OCI-LY7 (cell line): ENCODE results near the gene MISP.

Source experiments
- EZH2phosphoT487 ChIP-seq: fragments of 200-600 bp; sonication (generic); IDR thresholded peaks from 2 replicates; pipeline ENCODE4 v1.6.1; 2018; ENCODE audit warnings: low read depth, borderline replicate concordance, mild to moderate bottlenecking, mixed run types, antibody characterized with exemption, low read length, moderate library complexity, mixed read lengths
- TF ChIP-seq, protein P1 (sequence below): fragments of 200-600 bp; sonication (generic); conservative IDR thresholded peaks from 2 replicates; pipeline ENCODE4 v1.5.1; 2014; ENCODE audit warnings: mild to moderate bottlenecking, antibody characterized with exemption, low read length, moderate library complexity, mixed read lengths

DNA sequence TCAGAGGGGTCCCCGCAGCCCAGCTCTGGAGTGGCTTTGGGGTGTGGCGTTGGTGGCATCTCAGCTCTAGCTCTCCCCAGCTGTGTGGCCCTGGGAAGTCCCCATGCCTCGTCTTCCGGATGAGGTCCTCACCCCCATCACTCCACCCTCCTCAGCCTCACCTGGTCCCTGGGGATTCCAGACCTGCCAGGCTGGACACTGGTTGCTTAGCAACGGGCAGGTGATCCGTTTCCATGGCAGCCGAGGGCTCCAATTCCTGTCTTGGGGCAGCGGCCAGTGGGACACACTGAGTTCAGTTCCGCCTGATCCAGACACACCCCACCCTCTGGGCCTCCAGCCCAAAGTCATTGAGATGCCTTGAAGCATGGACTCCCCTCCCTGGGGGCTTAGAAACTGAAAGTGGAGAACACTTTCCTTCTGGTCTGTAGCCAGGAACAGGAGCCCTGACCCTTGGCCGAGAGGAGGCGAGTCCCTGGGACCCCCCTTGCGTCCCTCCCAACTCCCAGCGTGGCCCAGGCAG lies 7.7 kb upstream of the MISP start:
- TF ChIP-seq, protein P1, sequence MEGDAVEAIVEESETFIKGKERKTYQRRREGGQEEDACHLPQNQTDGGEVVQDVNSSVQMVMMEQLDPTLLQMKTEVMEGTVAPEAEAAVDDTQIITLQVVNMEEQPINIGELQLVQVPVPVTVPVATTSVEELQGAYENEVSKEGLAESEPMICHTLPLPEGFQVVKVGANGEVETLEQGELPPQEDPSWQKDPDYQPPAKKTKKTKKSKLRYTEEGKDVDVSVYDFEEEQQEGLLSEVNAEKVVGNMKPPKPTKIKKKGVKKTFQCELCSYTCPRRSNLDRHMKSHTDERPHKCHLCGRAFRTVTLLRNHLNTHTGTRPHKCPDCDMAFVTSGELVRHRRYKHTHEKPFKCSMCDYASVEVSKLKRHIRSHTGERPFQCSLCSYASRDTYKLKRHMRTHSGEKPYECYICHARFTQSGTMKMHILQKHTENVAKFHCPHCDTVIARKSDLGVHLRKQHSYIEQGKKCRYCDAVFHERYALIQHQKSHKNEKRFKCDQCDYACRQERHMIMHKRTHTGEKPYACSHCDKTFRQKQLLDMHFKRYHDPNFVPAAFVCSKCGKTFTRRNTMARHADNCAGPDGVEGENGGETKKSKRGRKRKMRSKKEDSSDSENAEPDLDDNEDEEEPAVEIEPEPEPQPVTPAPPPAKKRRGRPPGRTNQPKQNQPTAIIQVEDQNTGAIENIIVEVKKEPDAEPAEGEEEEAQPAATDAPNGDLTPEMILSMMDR: no peak
- no peak for TF ChIP-seq EZH2phosphoT487
